K562 (cell line): ENCODE data around the gene SMAD3. TPM values are rescaled to one million over a fixed set of nuclear protein-coding genes. Genes with fewer than 3 reads are reported as not detected.
"Not testable (repeated sequence)": the region's sequence is repeated elsewhere in the genome, so short reads cannot be mapped to it uniquely, and the experiment has no call there.

Experiments used
- ATAC-seq: fragments of 200-7000 bp; cut with Tn5 transposase; 3 replicates; pipeline ENCODE4 v1.9.1; 2020; ENCODE audit warnings: moderate library complexity
- BruUV-seq: library from RNA; stranded (reverse); fragments of 400-500 nt; replicated peaks from 2 replicates; lab custom pipeline; 2021; lab: Mats Ljungman, UMichigan
- CTCF ChIA-PET: fragments of 300-600 bp; formaldehyde crosslinking; extraction: SDS; loops from one replicate; lab custom pipeline; 2021; ENCODE audit warnings: low intra/inter-chr PET ratio; lab: Yijun Ruan, JAX
- POLR2A ChIA-PET: fragments of 300-600, 350-650 bp; sonication (Branson Sonifier 250); formaldehyde crosslinking; extraction: SDS; loops from one replicate; lab custom pipeline; 2021; ENCODE audit warnings: antibody characterized with exemption, inconsistent platforms; lab: Yijun Ruan, JAX
- DNase-seq, 4 experiments: peaks; one replicate each; pipeline versions ENCODE4 v3.0.0 to v3.0.0-alpha.2; 2011 to 2018; ENCODE audit warnings: low spot score in 3 of 4, mixed read lengths in 3 of 4; ENCODE audit errors: extremely low read depth in 1 of 4
- FAIRE-seq: peaks from 2 replicates; lab custom pipeline; 2011; peaks lifted over from hg19 to GRCh38; lab: Jason Lieb, UNC
- H2AFZ ChIP-seq: 2 replicates; pipeline ENCODE4 v1.6.0; 2011; ENCODE audit warnings: low read depth, low read length, control low read depth, inconsistent platforms
- H3K27ac ChIP-seq: fragments of 200-600 bp; 3 replicates; pipeline ENCODE4 v1.8.0; 2011; ENCODE audit warnings: low read depth, mild to moderate bottlenecking, control low read depth, inconsistent platforms, low read length, moderate library complexity, mixed read lengths; ENCODE audit errors: extremely low read depth
- H3K27me3 ChIP-seq, 2 experiments: fragments of 300-600 bp in 1 of 2; 2 replicates in 1 of 2; 3 replicates in 1 of 2; pipeline versions ENCODE4 v1.6.0 to v1.8.0; 2011; ENCODE audit warnings: inconsistent platforms in 2 of 2, low read length in 2 of 2, mild to moderate bottlenecking in 1 of 2, mixed read lengths in 1 of 2, moderate library complexity in 1 of 2; ENCODE audit not compliant: control insufficient read depth in 2 of 2, insufficient read depth in 2 of 2
- H3K36me3 ChIP-seq: fragments of 300-600 bp; 3 replicates; pipeline ENCODE4 v1.8.0; 2011; ENCODE audit warnings: mild to moderate bottlenecking, low read length, inconsistent platforms; ENCODE audit not compliant: control insufficient read depth, insufficient read depth
- H3K4me1 ChIP-seq, 2 experiments: fragments of 200-600 bp in 1 of 2; replicated peaks in 1 of 2; 2 replicates in 1 of 2; 3 replicates in 1 of 2; pipeline versions ENCODE4 v1.5.1 to v1.8.0; 2011; ENCODE audit warnings: inconsistent platforms in 2 of 2, low read length in 2 of 2, mild to moderate bottlenecking in 1 of 2, mixed read lengths in 1 of 2, moderate library complexity in 1 of 2; ENCODE audit not compliant: control insufficient read depth in 2 of 2, insufficient read depth in 2 of 2
- H3K4me2 ChIP-seq: 2 replicates; pipeline ENCODE4 v1.6.1; 2011; ENCODE audit warnings: low read length, control low read depth, inconsistent platforms, mixed read lengths; ENCODE audit not compliant: insufficient read depth
- H3K4me3 ChIP-seq: fragments of 200-600 bp; sonication (generic), shearing (Covaris generic); 2 replicates; pipeline ENCODE4 v1.5.1; 2016; ENCODE audit warnings: control low read depth, inconsistent platforms
- H3K79me2 ChIP-seq: fragments of 200-600 bp; 3 replicates; pipeline ENCODE4 v1.8.0; 2011; ENCODE audit warnings: low read length, inconsistent platforms; ENCODE audit not compliant: control insufficient read depth, insufficient read depth
- H3K9ac ChIP-seq, 2 experiments: 2 replicates each; pipeline versions ENCODE4 v1.6.0 to v1.6.1; 2011; ENCODE audit warnings: low read depth in 2 of 2, low read length in 2 of 2, control low read depth in 1 of 2, inconsistent platforms in 1 of 2, mild to moderate bottlenecking in 1 of 2, mixed read lengths in 1 of 2; ENCODE audit not compliant: insufficient read depth in 1 of 2
- H3K9me1 ChIP-seq: one replicate; pipeline ENCODE4 v1.6.0; 2011; ENCODE audit warnings: inconsistent platforms, mild to moderate bottlenecking, low read length, moderate library complexity; ENCODE audit not compliant: control insufficient read depth, insufficient read depth
- H3K9me3 ChIP-seq: replicated peaks from 2 replicates; pipeline ENCODE4 v1.5.1; 2011; ENCODE audit warnings: low read depth, low read length, inconsistent platforms; ENCODE audit not compliant: control insufficient read depth, insufficient read depth
- H4K20me1 ChIP-seq: replicated peaks from 2 replicates; pipeline ENCODE4 v1.6.1; 2011; ENCODE audit warnings: low read length, inconsistent platforms, mixed read lengths; ENCODE audit not compliant: control insufficient read depth, insufficient read depth
- BCOR ChIP-seq: fragments of 450-650 bp; IDR thresholded peaks from 2 replicates; pipeline ENCODE4 v1.6.1; 2016
- RCOR1 ChIP-seq, 2 experiments: IDR thresholded peaks; 2 replicates each; pipeline ENCODE4 v1.6.1; 2012; ENCODE audit warnings: low read depth in 2 of 2, low read length in 2 of 2, borderline replicate concordance in 1 of 2, improper control_type of control experiment in 1 of 2
- SPI1 ChIP-seq: IDR thresholded peaks from 2 replicates; pipeline ENCODE4 v1.6.1; 2011; ENCODE audit warnings: low read depth, low read length, control low read depth, borderline replicate concordance
- ZNF146 ChIP-seq: IDR thresholded peaks from one replicate; pipeline ENCODE4 v1.6.1; 2018; ENCODE audit warnings: missing compliant biosample characterization; ENCODE audit not compliant: unreplicated experiment
- WGBS: fragments of 100-300 bp; shearing (Covaris generic); methylation state at CpG from one replicate; pipeline ENCODE4 v1.1.6; 2016; ENCODE audit warnings: low coverage, mixed read lengths; ENCODE audit not compliant: insufficient coverage; ENCODE audit errors: missing lambda C conversion rate; 5-methylcytosine and 5-hydroxymethylcytosine counted together
- in situ Hi-C: fragments of 300-500 bp; cut with MboI; formaldehyde crosslinking; loops from 4 replicates; pipeline ENCODE4 v1.15.0; 2018; ENCODE audit warnings: inconsistent platforms, mixed read lengths
- intact Hi-C: fragments of 100-400 bp; cut with micrococcal nuclease; formaldehyde crosslinking; loops from 2 replicates; pipeline ENCODE4 v1.14.2; 2022
- polyA plus RNA-seq, 8 experiments: library from polyadenylated mRNA; depleted of rRNA in 4 of 8; stranded (reverse) in 5 of 8; unstranded in 3 of 8; fragments of >200 nt; fragmentation: Nextera tagmentation in 2 of 8; fragmentation: Illumina TruSeq in 1 of 8; extraction: Ambion mirVana in 2 of 8; extraction: Trizol in 1 of 8; gene quantifications; 2 replicates each; pipeline versions ENCODE4 v1.2.1 to v1.2.3, GENCODE V29; 2011 to 2014; ENCODE audit warnings: inconsistent platforms in 1 of 8, missing spikeins in 1 of 8
- total RNA-seq, 7 experiments: library from RNA; depleted of rRNA in 6 of 7; stranded (reverse); fragments of >200 nt in 6 of 7; fragmentation: Illumina TruSeq in 2 of 7; extraction: Trizol in 2 of 7; gene quantifications; 2 replicates each; pipeline versions ENCODE4 v1.2.1 to v1.2.3, GENCODE V29; 2011 to 2021; ENCODE audit warnings: low replicate concordance in 1 of 7

The SMAD3 gene
- total and polyA plus RNA-seq, 9 of the 15 experiments (the other 6 are each of a cell fraction or from before 2014, with no cell fraction given): 4.3 to 39.2 (median 11.1) TPM

DNA sequence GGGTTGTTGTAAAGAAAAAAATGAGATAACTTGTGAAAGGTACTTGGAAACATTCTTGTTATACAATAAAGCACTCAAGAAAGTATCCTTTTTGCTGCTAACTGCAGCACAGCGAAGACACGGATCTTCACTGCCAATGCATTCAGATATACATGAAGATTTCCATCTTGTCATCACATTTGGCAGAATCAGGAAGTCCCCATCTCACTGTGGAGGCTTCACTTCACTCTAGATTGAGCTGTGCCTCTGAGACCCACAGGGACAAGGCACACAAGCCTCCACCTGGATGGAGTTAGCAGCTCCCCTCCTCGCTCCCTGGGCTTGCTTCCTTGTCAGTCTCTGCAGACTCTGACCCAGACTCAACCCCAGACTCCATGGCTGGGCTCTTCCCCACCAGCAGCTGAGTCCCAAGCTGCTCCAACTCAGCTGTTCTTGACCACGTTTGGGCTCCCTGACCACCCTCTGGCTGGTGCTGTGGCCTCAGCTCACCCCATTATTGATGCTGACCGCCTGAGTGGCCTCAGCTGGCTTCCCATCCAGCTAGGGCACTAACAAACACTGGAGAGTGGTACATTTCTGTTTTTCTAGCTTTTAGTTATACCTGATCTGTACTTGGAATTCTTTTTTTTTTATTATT lies 45.4 kb upstream of the SMAD3 start:
- in situ Hi-C loops (no loop called here), intact Hi-C loops (no loop called here)
- Histone ChIP-seq H3K4me3 (no peak overlapping the region), H3K4me1 (peaks cover 13 to 17% of the 10 kb centered on the region in 2 experiments), H3K9me1 (no peaks in the 10 kb centered on the region), H3K27me3 (no peaks in the 10 kb centered on the region), H3K9ac (peak overlapping the region in 1 of 2 experiments; percentile 63; a peak in 1 of 4 replicates), H3K79me2 (no peaks in the 10 kb centered on the region), H3K27ac (no peak overlapping the region), H3K36me3 (no peaks in the 10 kb centered on the region), H4K20me1 (no peaks in the 10 kb centered on the region), H2AFZ (no peak overlapping the region), H3K4me2 (no peak overlapping the region), H3K9me3 (no peaks in the 10 kb centered on the region)
- ATAC-seq (no peak), FAIRE-seq (no peak), DNase-seq (no peak)
- 27% methylated on average over 5 of the region's 5 CpGs for WGBS
- TF ChIP-seq SPI1 (peak; percentile 25; the same call in 1 of the 2 replicates), RCOR1 (IDR thresholded peaks at IDR 0.05; ENCODE audit: borderline replicate concordance in 1 of 2, low read depth in 2 of 2, low read length in 2 of 2) (no peak)
- ChIA-PET POLR2A (interaction anchor here (0.7 to 1.3 kb wide), 2 partner anchors 8 to 87 kb away, joined by 3 read pairs; no protein-coding TSS in a partner anchor), CTCF (no interaction called here)
- BruUV-seq: no TSS peak

DNA sequence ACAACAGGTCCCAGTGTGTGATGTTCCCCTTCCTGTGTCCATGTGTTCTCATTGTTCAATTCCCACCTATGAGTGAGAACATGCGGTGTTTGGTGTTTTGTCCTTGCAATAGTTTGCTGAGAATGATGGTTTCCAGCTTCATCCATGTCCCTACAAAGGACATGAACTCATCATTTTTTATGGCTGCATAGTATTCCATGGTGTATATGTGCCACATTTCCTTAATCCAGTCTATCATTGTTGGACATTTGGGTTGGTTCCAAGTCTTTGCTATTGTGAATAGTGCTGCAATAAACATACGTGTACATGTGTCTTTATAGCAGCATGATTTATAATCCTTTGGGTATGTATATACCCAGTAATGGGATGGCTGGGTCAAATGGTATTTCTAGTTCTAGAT lies 44.7 kb upstream of the SMAD3 start:
- H3K27me3 ChIP-seq, intact Hi-C loops, H3K9me1 ChIP-seq, in situ Hi-C loops, ATAC-seq, H3K9ac ChIP-seq, CTCF ChIA-PET, H4K20me1 ChIP-seq, H3K27ac ChIP-seq, H3K4me3 ChIP-seq, H2AFZ ChIP-seq, FAIRE-seq, H3K36me3 ChIP-seq, H3K79me2 ChIP-seq, BruUV-seq, DNase-seq, H3K9me3 ChIP-seq, H3K4me2 ChIP-seq: not testable (repeated sequence)
- peak; percentile 47; the same call in 1 of the 2 replicates for TF ChIP-seq BCOR
- peak; percentile 28 for TF ChIP-seq ZNF146 (CRISPR knock-in tag)
- WGBS: 67% methylated on average over 1 of the region's 2 CpGs
- POLR2A ChIA-PET: interaction anchor here (1.3 kb wide), 1 partner anchor 9 kb away, joined by 3 read pairs; no protein-coding TSS in a partner anchor
- peaks cover 15 to 24% of the 10 kb centered on the region in 2 experiments for H3K4me1 ChIP-seq
